WTC11 (cell line): Measurements from ENCODE around the gene IL4R.

Experiments
- ATF1 ChIP-seq: sonication (generic); formaldehyde crosslinking; IDR thresholded peaks from 2 replicates; pipeline ENCODE4 v1.8.1; 2023; ENCODE audit warnings: mild to moderate bottlenecking, moderate library complexity, missing genetic modification reagents
- CREM ChIP-seq: sonication (generic); formaldehyde crosslinking; IDR thresholded peaks from 2 replicates; pipeline ENCODE4 v1.8.1; 2022; ENCODE audit warnings: mild to moderate bottlenecking, missing genetic modification reagents, moderate library complexity
- CTCF ChIP-seq: fragments of 200-600 bp; IDR thresholded peaks from 2 replicates; pipeline ENCODE4 v1.8.0; 2022; ENCODE audit warnings: antibody characterized with exemption
- E2F4 ChIP-seq: sonication (generic); formaldehyde crosslinking; IDR thresholded peaks from 2 replicates; pipeline ENCODE4 v1.8.1; 2022; ENCODE audit warnings: low read depth, mild to moderate bottlenecking, moderate library complexity, missing genetic modification reagents, borderline replicate concordance
- ELF4 ChIP-seq: sonication (generic); formaldehyde crosslinking; IDR thresholded peaks from 2 replicates; pipeline ENCODE4 v1.8.1; 2022; ENCODE audit warnings: low read depth, mild to moderate bottlenecking, moderate library complexity, missing genetic modification reagents
- ESRRA ChIP-seq: sonication (generic); formaldehyde crosslinking; IDR thresholded peaks from 2 replicates; pipeline ENCODE4 v1.8.1; 2022; ENCODE audit warnings: mild to moderate bottlenecking, missing genetic modification reagents, borderline replicate concordance
- GABPB1 ChIP-seq: sonication (generic); formaldehyde crosslinking; IDR thresholded peaks from 2 replicates; pipeline ENCODE4 v1.8.1; 2023; ENCODE audit warnings: mild to moderate bottlenecking, missing genetic modification reagents
- PRDM15 ChIP-seq: sonication (generic); formaldehyde crosslinking; IDR thresholded peaks from 2 replicates; pipeline ENCODE4 v1.8.0; 2022; ENCODE audit warnings: missing genetic modification reagents
- TEAD4 ChIP-seq: sonication (generic); formaldehyde crosslinking; IDR thresholded peaks from 2 replicates; pipeline ENCODE4 v1.8.0; 2022; ENCODE audit warnings: mild to moderate bottlenecking, missing genetic modification reagents

GRCh38 chr16:27314986-27315332 is 1.2 kb downstream of the IL4R start:
- TF ChIP-seq CREM (no peak), ESRRA (no peak), CTCF (no peak), ELF4 (CRISPR knock-in tag) (no peak), GABPB1 (CRISPR knock-in tag) (no peak), PRDM15 (CRISPR knock-in tag) (no peak), TEAD4 (no peak), E2F4 (no peak), ATF1 (CRISPR knock-in tag) (no peak)
